GM21619 (cell line): ENCODE results near the gene ZNF136.

Source experiments
- ATAC-seq: cut with Tn5 transposase; IDR thresholded peaks from one replicate; pipeline ENCODE4 v1.9.1; 2021; ENCODE audit not compliant: unreplicated experiment

The ZNF136 gene

DNA sequence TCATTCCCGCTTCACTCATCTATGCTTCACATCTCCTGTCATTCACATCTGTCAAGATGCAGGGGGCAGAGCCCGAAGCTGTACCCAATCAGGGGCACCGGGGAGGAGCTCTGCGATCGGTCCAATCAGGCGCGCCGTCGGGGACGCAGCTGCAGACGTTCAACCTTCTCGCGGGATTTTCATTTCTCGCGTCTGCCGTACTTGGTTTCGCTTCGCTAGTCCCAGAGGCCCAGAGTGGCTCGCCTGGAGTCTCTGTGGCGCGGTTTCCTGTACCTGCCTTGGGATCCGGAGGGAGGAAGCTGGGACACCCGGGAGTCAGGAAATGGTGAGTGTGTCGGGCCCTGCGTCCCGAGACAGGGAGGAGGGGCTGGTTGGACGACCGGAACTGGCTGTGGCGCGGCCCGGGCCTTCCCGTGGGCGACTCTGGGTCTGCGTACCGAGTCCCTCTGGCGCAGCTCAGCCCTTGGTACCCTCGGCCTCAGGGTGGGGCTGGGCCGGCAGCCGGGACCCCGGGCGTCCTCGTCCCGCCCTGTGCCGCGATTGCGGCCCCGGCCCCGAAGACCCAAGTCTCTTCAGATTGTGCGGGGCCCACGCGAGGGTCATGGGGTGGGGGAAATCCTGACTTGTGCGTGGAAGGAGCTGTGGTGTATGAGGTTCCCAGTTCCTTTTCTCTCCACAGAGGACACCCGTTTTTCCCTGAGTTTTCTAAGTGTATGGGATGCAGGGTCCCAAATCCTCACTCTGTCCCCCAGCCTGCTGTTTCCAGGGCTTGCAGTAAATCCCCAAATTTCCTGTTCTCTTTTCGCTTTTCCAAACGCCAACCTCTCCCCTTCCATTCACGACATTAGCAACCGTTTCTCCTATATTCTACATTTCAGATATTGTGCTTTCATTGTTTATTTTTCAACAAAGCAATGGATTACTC, at the start of gene ZNF136:
Gene ZNF136 (plus strand): TSS at position 215 of the 925 bp plus-strand sequence. CDS start 108 bp downstream, at position 323.
- ATAC-seq: peak; percentile 94

DNA sequence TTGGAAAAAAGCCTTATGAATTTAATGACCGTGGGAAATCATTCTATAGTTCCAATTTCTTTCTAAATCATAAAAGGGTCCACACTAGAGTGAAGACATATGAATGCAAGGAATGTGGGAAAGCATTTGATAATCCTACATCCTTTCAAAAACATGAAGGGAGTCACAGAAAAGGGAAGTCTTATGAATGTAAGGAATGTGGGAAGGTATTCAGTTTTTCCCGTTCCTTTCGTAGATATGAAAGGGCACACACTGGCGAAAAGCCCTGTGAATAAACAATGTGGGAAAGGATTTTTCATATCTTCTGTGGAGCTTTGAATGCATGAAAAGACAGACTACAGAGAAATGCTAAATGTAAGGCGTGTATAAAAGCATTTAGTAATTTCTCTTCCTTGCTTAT, 49.8 kb upstream of the ZNF136 start:
- no peak for ATAC-seq

GRCh38 chr19:12117201-12117970, 45.5 kb upstream of the ZNF136 start:
- no peak for ATAC-seq

DNA sequence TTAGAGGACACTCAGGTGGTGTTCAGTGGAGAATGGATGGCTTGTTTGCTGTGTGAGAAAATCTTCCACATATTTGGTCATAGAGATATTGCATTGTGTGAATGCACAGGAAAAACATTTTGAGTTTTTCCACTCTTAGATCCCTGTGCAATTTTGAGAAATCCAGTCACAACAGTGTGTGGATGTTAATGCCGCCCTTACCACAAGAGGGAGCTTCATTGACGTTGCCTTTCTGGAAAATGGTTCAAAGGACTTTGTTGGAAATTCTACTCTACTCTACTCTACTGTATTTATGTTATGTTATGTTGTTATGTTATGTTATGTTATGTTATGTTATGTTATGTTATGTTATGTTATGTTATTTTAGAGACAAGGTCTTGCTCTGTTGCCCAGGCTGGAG, 36.2 kb upstream of the ZNF136 start:
- no peak for ATAC-seq

- ATAC-seq: no peak
These were observed 29.8 kb upstream of the ZNF136 start for GRCh38 chr19:12133069-12133468.

- ATAC-seq: no peak
These were observed 25.5 kb upstream of the ZNF136 start for GRCh38 chr19:12137221-12137940.

DNA sequence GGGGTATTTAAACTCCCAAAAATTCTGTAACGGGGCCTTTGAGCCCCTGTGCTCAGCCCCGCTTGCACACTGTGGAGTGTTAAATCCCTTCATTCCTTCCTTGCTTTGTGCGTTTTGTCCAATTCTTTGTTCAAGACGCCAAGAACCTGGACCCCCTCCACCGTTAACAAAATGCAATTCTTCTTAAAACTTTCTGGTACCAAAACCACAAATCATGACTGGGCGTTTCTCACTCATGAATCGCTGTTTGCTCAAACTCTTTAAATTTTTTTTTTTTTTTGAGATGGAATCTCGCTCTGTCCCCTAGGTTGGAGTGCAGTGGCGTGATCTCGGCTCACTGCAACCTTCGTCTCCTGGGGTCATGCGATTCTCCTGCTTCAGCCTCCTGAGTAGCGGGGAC, 23.6 kb upstream of the ZNF136 start:
- no peak for ATAC-seq

DNA sequence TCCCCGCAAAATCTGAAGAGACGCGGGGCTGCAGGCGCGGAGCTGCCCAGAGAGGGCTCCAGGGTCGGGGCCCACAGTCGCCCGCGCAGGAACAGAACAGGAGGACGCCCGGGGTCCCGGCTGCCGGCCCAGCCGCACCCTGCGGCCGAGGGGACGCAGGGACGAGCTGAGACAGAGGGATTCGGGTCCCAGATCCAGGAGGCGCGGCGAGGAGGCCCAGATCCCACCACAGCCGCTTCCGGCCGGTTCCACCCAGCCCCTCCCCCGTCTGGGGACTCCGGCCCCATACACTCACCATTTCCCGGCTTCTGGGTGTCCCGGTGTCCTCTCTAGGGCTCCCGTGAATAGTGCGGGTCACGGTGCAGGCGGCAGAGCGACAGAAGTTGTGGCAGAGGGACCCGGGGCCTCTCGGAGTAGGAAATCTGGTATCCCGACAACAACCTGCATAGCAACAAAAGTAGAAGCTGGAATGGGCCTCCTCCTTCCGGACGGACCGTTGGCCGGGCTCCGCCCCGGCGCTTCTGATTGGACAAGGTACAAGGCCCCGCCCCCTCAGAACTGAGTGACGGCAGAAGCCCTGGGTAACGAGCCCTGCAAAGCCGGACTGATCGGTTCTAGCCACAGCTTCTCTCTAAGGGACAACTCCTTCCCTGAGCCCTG, 22.9 kb upstream of the ZNF136 start, which contains the start of gene ZNF20:
Gene ZNF20 (minus strand): TSS at position 466 of the 660 bp plus-strand sequence. CDS start 168 bp downstream, at position 298.
- peak; percentile 82 for ATAC-seq

- peak; percentile 46 for ATAC-seq
These were observed 22.1 kb upstream of the ZNF136 start for GRCh38 chr19:12140545-12141404.

DNA sequence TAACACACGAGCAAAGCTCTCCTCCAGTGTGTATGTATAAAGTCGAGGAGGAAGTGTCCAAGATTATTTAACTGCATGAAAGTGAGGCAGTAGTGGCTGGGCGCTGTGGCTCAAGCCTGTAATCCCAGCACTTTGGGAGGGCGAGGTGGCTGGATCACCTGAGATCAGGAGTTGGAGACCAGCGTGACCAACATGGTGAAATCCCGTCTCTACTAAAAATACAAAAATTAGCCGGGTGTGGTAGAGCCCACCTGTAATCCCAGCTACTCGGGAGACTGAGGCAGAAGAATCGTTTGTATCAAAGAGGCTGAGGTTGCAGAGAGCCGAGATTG, 21.5 kb upstream of the ZNF136 start:
- no peak for ATAC-seq

GRCh38 chr19:12145348-12145747, 17.5 kb upstream of the ZNF136 start:
- no peak for ATAC-seq

DNA sequence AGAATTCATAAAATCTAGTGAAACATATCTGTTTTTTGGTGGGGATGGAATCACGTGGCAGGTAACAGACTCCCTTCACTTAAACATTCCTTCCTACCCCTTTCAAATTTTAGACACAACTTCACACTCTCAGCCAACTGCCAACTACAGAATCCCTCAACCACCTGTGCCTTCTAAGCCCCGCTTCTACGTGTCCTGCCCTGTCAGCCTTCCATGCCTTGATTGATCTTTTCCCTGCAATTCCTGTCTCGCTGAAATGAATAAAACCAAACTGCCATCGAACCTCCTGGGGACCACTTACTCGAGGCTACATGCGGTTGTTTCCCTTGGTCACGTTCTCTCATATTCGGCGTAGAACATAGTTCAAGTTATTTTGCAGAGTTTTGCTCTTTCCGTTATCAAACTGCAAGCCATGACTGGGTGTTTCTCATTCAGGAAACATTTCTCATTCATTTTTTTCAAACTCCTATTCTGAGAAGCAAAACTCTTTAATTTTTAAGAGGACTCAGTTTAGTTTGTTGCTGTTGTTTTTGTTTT, 7.5 kb upstream of the ZNF136 start:
- ATAC-seq: no peak

GRCh38 chr19:12156223-12157058, 6.5 kb upstream of the ZNF136 start, which contains the start of gene ZNF625:
Gene ZNF625, minus strand, starts transcription at chr19:12156734. Its CDS starts 176 bp downstream, at chr19:12156558.
- peak; percentile 78 for ATAC-seq

DNA sequence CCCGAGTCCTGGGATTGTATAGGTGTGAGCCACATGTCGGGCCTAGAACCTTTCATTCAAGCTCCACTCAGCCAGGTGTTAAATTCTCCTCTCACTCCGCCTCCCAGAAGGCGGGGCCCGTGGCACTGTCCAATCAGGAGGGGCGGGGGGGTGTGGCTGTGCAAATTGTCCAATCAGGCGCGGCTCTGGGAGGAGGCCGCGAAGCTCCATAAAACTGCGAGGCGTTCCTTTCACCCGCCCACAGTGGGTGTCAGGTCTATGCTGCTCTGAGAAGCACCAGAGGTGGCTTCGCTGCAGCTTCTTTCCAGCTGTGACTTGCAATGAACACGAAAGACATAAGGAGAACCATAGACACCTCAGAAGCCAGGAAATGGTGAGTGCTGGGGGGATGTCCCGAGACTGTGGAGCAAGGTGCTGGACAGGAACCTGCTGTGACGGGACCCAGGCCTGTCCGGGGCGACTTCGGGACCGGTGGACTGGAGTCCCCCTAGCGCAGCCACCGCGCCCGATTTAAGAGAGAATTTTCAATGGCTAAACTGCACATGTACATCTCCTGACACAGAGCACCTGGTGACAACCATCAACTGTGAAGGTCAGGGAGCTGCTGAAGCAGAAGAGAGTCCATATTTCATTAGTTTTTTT, 3.0 kb upstream of the ZNF136 start:
- ATAC-seq: no peak

- ATAC-seq: no peak
These were observed 399 bp upstream of the ZNF136 start for GRCh38 chr19:12162513-12162881.

- ATAC-seq: no peak
These were observed 930 bp downstream of the ZNF136 start for GRCh38 chr19:12163826-12164225.

GRCh38 chr19:12166626-12167025, 3.7 kb downstream of the ZNF136 start:
- ATAC-seq: no peak

GRCh38 chr19:12180377-12180776, 17.5 kb downstream of the ZNF136 start:
- ATAC-seq: no peak
